NCI-H748 treated with DMSO at 0.1 percent for 48 hours (cell line): ENCODE measurements around the gene KCNE4.

Experiments used
- DNase-seq: peaks from one replicate; lab custom pipeline; 2025; lab: John Stamatoyannopoulos, UW

The KCNE4 gene

DNA sequence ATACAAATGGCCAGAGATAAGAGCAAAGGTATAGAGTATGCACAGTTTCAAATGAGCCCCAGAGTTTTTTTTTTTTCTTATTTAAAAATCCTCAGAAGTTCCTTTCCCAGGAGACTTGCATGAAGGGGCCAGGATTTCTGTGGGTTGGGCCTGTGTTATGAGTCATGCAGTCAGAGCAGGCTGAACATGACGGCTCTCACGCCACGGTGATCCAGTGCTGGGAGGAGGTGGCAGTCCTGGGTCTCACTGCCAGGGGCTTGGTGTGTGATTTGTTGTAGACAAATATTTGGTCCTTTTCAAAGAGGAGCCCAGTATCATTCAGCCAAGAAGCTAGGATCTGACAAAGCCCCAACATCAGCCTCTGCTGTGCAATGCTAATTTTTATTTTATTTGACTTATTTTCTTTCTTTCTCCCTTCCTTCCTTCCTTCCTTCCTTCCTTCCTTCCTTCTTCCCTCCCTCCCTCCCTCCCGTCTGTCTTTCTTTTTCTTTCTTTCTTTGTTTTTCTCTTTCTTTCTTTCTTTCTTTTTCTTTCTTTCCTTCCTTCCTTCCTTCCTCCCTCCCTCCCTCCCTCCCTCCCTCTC is 10.4 kb upstream of the KCNE4 start:
- no peak for DNase-seq

DNA sequence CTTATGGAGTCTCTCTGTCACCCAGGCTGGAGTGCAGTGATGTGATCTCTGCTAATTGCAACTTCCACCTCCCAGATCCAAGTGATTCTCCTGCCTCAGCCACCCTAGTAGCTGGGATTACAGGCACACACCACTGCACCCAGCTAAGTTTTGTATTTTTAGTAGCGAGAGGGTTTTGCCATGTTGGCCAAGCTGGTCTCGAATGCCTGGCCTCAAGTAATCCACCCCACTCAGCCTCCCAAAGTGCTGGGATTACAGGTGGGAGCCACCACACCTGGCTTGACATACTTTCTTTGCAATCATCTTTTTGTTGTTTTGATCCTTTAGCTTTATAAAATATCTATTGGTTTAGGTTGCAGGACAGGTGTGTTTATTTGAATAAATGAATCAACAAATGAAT is 9.7 kb upstream of the KCNE4 start:
- no peak for DNase-seq

DNA sequence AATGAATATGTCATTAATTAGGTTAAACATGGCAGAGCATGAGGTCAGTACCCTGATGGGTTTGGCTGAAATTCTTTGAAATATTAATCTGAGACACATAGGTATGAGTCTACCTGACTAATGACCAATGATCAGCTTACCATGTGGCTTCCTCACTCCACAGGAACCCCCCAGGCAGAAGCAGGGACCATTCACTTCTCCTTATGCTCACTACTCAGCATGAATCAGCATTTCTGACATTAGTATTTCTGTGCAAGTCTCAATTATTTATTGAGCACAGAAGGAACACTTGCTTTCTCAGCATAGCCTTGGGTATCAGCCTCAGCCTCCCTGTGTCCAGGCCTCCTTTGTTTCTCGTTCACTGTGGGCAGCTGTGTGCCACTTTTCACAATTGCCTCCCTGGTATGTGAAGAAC is 9.3 kb upstream of the KCNE4 start:
- no peak for DNase-seq

DNA sequence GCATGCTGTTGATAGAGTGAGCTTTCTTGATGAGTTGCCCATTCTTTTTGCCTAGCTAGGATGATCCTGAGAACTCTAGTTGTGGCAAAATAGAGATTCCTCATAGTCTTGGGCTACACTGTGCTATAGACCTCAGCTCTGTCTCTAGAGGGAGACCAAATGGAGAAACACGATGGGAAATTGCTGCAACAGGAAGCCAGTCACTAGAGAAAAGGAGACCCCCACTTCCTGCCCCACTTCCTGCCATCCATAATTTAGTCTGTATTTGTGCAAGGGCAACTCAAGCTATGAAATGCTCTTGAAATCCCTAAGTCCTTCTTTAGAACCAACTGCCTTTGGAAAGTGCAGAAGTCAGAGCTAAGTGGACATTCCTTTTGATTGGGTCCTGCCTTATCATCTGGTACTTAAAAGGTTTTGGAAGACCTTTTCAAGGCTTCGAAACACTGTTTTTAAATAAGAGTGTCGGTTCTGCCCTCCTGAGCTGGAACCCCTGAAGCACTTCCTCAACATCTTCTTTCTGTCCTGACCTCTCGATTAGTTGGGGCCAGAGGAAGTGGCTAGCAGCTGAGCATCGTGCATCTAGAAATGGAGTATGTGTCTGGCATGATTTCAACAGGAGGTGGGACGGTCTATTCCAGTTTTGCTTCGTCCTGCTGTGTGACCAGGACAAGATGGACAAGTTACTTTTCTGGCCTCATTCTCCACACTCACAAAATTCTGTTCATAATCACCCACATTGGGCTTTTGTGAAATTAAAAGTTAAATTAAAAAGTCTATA is 8.6 kb upstream of the KCNE4 start:
- DNase-seq = no peak

DNA sequence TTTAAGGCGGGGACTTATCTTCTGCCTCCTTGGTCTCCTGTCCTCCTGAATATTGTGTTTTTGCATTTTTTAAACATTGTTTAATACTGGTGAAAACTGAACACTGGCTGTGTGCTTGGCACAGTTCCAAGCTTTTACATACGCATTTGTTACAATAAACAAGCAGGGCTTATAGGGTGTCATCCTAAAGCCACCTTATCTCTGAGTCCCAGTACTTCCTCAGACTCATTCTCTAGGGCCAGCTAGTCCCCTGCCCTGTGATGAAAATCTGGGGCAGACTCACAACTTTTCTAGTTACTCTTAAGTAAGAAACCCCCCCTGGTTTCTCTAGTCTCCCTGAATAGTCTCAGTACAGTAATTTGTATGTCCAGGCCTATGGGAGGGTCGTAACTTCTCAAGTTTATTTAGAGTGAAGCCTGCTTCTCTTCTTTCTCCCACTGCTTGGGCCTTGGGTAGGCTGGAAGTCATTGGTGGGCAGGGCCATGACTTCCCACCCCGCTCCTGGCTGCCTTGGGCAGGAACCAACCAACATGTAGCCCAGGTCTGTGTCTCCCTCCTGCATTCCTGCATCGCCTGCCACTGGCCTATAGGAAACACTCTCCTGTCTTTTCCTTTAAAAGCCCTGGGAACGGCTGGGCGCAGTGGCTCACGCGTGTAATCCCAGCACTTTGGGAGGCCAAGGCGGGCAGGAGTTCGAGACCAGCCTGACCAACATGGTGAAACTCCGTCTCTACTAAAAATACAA is 7.7 kb upstream of the KCNE4 start:
- DNase-seq = no peak

DNA sequence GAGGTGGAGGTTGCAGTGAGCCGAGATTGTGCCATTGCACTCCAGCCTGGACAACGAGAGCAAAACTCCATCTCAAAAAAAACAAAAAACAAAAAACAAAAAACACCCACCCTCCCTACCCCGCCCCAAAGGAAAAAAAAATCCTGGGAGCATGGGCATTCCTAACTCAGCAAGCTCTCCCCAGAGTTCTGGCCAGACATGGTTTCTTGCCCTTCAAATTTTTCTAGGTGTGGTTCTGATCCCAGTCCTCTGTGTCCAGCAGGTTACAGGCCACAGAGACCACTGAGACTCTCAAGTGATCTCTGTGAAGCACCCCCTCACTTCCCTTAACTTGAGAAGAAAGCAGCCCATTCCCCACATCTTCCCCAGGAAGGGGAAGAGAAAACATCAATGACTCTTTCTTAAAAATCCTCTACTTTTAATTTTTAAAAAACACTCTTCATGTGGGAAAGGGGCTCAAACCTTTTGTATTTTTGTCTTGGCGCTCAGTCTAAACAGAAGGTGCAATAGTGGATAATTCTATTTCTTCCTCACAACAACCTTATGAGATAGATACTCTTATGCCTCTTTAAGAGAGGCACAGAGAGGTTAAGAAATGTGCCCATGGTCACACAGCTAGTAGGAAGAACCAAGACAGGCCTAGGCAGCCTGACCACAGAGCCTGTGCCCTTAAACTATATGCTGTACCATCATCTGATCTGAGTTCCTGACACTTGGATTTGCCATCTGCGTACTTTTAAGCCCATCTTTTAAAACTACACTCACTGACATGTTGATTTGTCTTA is 6.9 kb upstream of the KCNE4 start:
- no peak for DNase-seq

DNA sequence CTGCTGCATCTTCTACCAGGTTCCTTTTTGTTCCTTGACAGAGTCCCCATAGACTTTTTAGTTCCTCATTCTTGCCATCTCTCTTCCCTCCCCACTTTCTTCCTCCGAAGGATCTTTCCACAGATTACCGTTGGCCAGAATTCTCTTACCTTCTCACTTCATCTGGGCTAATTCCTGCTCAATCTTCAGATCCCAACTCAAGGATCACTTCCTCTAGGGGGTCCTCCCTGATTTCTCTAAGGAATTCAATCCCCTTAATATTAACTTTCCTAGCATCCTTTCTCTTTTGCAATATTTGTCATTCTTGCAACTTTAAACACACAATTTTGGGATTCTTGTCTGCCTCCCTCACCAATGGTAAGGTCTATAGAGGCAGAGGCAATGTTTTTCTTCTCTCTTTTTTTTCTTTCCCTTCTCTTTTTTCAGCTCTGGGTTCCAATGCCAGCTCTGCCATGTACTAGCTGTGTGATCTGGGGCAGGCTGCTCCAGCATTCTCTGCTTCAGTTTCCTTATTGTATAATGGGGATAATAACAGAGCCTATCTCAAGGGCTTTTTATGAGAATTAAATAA is 5.4 kb upstream of the KCNE4 start:
- DNase-seq = no peak

DNA sequence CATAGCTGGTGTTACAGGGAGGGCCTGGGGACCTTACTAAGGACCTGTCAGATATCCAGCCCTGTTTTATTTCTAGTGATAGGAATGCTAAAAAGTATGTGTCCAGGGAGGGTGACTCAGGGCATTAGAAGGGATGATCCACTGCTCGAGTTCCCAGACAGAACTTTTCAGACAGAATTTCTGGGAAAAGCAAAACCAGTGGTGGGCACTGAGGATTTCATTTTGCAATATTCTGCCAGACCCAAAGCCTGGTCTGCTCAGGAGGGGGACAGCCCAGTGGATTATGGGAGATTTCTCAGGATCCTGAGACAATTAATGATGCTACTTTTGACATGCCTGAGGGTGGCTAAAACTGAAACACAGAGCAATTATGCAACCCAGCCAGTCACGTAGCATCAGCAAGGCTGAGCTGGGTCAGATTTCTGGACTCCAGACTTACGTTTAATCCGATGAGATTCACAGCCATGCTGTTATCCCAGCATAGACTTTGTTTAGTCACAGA is 4.7 kb upstream of the KCNE4 start:
- no peak for DNase-seq

DNA sequence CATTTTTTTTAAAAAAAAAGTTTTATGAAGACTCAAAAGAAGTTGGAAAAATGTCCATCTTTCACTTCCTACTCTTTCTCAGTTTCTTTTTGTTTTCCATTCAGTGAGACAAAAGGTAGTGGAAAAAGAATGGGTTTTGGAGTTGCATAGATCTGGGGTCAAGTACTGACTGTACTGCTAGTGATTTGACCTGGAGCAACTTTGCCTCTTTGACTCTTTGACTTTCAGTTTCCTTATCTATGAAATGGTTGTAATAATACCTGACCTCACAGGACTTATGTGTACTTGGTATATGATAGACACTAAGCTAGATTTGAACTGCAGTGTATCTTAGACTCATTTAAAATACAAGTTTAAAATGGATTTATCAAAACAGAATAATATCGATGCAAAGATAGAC is 3.5 kb upstream of the KCNE4 start:
- no peak for DNase-seq

DNA sequence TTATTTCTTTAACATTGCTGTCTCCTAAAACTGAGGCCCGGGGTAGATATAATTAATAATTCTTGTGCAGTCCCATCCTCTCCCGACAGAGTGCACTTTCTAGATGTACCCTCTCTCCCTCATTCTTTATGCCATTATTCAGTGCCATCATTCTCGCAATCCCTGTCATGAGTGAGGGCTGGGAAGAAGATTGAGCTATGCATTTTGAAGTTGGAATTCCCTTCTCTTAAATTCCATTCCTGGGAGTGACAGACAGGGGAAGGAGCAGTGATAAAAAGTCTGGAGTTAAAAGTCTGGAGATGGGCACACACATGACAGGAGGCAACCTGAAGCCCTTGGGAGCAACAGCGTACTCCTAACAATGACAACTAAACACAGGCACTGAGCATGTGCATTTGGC is 2.6 kb upstream of the KCNE4 start:
- DNase-seq = no peak

DNA sequence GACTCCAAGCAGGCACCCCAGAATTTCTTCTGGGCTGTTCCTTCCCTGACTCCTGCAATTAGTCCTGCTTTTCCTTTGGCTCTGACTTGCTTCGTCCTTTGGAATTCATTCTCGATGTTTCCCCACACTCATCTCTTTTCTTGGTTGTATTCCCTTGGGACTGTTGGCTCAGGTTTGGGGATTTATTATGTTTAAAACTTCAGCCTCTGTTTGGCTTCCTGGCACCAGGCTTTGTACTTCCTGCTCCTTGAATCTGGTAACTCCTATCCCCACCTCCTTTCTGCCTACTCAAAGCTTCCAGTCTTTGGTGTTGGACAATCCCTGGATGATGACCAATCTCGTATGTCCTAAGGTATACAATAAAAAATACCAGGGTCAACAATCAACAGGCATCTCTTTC is 1.8 kb upstream of the KCNE4 start:
- no peak for DNase-seq

DNA sequence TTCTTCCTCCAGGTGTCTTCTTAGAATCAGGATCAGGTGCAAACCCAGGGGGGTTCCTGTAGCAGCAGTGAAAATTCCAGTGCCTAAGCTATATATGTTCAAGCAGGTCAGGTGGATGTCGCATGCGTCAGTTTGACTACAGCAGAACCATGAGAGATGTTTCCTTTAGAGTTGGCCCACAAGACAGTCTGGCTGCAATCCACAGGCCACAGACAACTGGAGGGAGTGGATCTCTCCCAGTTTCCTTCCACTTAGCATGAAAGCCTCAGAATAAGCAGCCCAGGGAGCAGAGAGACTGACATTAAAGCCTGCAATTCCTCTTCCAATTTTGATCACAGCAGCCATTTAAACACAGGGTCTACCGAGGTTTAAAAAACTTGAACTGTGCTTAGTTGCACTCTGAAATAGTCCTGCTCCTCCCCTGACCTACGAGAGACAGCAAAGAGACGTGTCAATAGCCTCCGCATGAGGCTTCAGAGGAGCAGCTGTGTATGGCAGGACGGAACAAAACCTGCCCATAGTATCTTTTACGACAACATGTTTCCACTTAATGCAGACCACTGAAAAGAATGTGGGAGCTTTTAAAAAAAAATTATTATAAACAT is 988 bp upstream of the KCNE4 start:
- no peak for DNase-seq

DNA sequence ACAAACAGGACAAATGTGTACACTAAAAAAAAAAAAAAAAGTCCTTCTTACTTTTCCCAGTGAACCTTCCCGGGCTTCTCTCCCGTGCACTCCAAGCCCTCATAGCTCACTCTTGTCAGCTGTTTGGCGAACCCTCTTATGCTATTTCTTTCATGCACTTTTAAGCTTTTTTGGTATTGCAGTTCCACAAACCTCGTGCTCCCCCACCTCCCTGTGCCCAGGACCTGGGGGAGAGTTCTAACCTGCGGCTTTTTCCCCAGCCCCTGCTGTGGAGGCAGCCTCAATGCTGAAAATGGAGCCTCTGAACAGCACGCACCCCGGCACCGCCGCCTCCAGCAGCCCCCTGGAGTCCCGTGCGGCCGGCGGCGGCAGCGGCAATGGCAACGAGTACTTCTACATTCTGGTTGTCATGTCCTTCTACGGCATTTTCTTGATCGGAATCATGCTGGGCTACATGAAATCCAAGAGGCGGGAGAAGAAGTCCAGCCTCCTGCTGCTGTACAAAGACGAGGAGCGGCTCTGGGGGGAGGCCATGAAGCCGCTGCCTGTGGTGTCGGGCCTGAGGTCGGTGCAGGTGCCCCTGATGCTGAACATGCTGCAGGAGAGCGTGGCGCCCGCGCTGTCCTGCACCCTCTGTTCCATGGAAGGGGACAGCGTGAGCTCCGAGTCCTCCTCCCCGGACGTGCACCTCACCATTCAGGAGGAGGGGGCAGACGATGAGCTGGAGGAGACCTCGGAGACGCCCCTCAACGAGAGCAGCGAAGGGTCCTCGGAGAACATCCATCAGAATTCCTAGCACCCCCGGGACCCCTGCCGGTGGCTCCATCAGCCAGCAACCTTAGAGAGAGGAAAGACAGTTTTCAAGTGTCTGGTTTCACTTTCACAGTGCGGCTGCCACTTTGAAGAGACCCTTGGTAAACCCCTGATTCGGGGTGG is 826 bp downstream of the KCNE4 start:
- no peak for DNase-seq

DNA sequence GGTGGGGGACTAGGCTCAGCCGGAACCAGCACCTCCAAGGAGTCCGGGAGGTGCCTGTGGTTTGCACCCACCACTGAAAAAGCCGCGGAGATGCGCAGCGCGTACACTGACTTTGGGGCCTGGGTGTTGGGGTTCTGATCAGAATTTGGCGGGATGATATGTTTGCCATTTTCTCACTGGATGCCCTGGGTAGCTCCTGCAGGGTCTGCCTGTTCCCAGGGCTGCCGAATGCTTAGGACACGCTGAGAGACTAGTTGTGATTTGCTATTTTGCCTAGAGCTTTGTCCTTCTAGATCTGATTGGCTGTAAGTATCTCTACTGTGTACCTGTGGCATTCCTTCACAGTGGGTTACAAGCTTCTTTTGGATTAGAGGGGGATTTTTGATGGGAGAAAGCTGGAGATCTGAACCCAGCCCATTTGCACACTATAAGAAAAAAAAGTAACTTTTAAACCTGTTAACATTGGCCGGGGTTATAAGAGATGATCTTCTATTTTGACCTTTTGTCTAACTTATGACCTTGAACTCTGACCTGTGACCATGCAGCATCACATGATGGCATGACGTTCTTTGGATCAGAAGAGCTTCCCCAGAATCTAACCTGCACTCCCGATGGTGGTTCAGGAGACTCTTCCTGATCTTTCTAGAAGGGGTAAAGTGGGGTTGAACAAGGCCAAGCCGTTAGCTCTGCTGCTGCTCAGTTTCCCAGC is 1.6 kb downstream of the KCNE4 start:
- DNase-seq = no peak

DNA sequence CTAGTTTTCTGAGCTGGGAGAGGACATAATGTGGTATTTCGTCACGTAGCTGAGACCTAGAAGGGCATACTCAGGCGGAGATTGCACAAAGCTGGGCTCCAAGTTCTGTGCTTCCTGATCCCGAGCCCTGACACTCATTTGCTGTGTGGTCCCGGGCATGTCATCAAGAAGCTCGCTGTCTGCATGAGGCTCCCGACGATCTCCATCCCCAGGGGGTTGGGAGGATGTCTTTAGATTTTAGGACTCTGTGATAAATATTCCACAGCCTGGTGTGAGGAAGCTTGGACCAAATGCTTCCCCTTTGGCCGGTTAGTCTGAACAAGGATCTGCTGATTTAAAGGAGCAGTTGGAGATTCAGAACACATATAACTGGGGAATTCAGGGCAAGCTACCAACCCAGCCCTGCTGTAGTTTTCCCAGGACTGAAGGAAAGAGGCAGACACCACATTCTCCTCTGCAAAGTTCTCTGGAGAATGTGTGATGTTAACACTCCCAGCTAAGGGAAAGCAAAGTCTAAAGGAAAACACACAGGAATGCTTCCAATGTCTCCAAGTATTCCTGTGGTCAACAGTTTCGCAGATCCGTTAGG is 2.3 kb downstream of the KCNE4 start:
- DNase-seq = no peak

DNA sequence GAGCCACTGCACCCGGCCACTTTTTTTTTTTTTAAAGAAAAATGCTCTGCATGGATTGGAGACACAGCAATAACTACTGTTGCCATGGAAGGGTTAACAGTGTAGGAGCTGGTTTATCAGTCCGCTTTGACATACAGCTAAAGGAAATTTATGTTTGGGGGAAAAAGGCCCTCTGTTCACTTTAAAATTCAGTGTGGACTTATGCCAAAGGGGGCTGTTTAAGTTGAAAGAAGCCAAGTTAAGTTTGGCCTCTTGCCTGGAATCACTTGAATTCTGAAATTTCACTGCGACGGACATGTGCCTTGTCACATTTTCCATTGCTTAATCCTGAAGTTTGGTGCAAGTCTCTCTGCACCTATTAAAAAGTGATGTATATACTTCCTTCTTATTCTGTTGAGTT is 3.1 kb downstream of the KCNE4 start:
- no peak for DNase-seq

DNA sequence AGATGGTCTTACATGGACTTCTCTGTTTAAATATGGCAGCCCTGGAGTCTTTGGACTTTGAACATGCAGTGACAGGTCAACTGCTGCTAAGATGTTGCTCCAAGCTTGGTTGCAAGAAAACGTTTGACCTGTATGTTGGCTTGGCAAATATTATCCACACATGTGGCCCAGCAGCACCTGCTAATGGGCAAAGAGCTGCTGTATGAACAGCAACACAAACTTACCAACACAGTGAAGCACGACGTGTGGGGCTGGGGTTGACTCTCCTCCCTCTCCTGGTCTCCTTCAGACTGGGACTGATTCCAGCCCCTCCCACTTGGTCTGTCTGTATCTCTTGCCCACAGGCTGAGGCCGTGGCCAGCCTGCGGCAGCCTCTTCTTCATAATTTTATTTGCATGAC is 3.8 kb downstream of the KCNE4 start:
- DNase-seq = no peak

DNA sequence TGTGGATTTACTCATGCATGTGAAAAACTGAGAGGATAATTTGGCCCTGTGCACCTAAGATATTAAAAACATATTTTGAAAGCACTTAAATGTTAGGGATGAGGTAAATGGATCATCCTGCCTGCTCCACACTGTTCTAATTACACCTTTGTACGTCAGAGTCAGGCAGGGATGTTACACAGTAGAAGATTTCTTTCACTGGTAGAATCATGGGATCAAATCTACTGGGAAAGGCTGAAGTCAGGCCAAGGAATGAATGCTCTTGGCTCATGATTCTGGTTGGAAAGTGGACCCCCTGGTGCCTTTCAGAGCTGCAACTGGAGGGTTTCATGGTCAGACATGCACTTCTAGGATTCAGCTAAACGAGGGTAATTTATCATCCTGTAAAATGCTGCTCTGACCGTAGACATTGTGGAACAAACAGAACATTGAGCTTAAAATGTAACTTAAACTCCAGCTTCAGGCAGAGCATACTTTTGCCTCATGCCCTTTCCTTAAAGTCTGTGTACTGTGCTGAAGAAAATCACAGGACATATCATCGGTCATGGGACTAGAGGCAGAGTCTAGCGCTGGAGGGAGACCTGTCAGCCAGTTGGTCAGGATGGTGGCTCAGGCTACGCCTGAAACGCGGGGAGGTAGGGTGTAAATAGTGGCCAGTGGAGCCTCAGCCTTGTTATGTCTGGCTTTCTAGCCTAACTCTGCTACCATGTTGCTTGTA is 4.9 kb downstream of the KCNE4 start:
- DNase-seq = no peak

DNA sequence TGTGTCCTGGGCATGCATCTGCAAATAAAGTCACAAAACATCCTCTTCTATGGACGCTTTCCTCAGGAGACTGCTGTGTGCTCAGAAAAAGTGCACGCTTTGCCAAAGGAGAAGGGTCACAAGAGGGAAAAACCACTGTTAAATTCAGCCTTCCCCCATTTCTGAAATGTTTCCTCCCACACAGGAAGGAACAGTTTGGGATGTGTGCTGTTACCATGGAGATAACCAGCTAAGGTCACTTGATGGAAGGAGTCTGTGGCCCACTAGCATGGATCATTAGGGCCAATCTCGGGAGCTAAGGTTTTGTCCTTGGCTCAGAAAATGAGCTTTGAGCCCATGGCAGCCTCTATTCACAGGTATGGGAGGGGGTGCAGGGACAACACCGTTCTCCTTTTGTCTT is 5.6 kb downstream of the KCNE4 start:
- no peak for DNase-seq
